ENCODE results near the gene ADCY9. TPM values are rescaled to one million over a fixed set of nuclear protein-coding genes. Genes with fewer than 3 reads are reported as not detected.
"Not testable (repeated sequence)": the region's sequence is repeated elsewhere in the genome, so short reads cannot be mapped to it uniquely, and the experiment has no call there.

Gene ADCY9
- total RNA-seq, 1 donor from 2014 or later, result 1.3 TPM

DNA sequence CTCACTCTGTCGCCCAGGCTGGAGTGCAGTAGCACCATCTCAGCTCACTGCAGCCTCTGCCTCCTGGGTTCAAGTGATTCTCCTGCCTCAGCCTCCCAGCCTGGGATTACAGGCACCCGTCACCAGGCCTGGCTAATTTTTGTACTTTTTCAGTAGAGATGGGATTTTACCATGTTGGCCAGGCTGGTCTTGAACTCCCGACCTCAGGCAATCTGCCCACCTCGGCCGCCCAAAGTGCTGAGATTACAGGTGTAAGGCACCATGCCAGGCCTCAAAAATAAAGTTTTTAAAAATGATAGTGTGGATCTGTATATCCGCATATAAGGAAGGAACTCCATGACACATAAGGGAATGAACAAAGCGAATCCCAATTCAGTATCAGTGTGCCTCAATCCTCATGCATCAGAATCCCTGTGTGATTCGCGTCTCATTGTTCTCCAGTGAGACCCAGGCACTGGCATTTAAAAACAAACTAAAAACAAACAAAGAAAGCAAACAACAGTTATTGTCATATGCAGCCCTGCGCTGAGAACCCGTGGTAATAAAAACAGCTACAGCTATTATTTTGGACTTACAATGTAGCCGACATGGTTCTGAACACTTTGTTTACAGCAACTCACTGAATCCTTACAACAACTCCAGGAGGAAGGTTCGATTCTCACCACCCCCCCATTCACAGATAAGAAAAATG, 181.6 kb downstream of the ADCY9 start:
- no peak overlapping the region for H3K27ac Mint-ChIP-seq
- intact Hi-C loops (cut with micrococcal nuclease), result no loop called here
- H3K36me3 Mint-ChIP-seq (ENCODE audit: low read depth), result no peaks in the 10 kb centered on the region
- TF ChIP-seq, protein P1, sequence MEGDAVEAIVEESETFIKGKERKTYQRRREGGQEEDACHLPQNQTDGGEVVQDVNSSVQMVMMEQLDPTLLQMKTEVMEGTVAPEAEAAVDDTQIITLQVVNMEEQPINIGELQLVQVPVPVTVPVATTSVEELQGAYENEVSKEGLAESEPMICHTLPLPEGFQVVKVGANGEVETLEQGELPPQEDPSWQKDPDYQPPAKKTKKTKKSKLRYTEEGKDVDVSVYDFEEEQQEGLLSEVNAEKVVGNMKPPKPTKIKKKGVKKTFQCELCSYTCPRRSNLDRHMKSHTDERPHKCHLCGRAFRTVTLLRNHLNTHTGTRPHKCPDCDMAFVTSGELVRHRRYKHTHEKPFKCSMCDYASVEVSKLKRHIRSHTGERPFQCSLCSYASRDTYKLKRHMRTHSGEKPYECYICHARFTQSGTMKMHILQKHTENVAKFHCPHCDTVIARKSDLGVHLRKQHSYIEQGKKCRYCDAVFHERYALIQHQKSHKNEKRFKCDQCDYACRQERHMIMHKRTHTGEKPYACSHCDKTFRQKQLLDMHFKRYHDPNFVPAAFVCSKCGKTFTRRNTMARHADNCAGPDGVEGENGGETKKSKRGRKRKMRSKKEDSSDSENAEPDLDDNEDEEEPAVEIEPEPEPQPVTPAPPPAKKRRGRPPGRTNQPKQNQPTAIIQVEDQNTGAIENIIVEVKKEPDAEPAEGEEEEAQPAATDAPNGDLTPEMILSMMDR (IDR thresholded peaks at IDR 0.05), result no peak
- no peak for DNase-seq
- CTCF ChIA-PET, result no interaction called here
- H3K4me1 Mint-ChIP-seq, result peaks cover 3% of the 10 kb centered on the region
- POLR2A ChIA-PET, result no interaction called here
- no peak for ATAC-seq (ENCODE audit: low read depth)
- H3K27me3 Mint-ChIP-seq, result peaks cover 4% of the 10 kb centered on the region
- H3K9me3 Mint-ChIP-seq, result no peaks in the 10 kb centered on the region
- no peak overlapping the region for H3K4me3 Mint-ChIP-seq

DNA sequence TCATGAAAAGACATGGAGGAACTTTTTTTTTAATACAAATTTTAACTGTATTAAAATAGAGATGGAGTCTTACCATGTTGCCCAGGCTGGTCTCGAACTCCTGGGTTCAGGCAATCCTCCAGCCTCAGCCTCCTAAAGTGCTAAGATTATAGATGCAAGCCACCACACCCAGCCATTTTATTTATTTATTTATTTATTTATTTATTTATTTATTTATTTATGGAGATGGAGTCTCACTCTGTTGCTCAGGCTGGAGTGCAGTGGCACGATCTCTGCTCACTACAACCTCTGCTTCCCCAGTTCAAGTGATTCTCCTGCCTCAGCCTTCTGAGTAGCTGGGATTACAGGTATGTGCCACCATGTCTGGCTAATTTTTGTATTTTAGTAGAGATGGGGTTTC, 189.1 kb downstream of the ADCY9 start:
- peaks cover 14% of the 10 kb centered on the region for H3K27me3 Mint-ChIP-seq
- intact Hi-C loops (cut with micrococcal nuclease); POLR2A ChIA-PET; H3K36me3 Mint-ChIP-seq (ENCODE audit: low read depth); ATAC-seq (ENCODE audit: low read depth); DNase-seq; H3K9me3 Mint-ChIP-seq; H3K4me3 Mint-ChIP-seq; H3K4me1 Mint-ChIP-seq; CTCF ChIA-PET; H3K27ac Mint-ChIP-seq: not testable (repeated sequence)

DNA sequence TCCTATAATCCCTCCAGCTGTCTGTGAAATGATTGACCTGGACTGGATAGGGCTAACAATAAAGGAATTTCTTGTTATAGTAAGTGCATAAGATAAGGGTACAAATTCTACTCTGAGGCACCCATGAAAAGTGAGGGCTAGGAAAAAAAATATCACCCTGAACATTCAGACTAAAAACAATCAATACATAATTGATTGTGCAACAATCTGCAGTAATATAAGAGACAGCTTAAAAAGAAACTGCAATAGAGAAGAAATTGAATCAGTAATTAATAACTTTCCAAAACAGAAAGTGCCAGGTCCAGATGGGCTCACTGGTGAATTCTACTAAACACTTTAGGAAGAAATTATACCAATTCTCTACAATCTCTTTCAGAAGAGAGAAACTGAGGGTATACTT, 191.5 kb downstream of the ADCY9 start:
- Mint-ChIP-seq H3K27ac (no peak overlapping the region), H3K4me1 (no peaks in the 10 kb centered on the region), H3K27me3 (peaks cover 21% of the 10 kb centered on the region), H3K9me3 (peaks cover under 1% of the 10 kb centered on the region), H3K4me3 (no peak overlapping the region), H3K36me3 (ENCODE audit: low read depth) (no peaks in the 10 kb centered on the region)
- TF ChIP-seq, protein P1 (IDR thresholded peaks at IDR 0.05), result no peak
- DNase-seq (no peak), ATAC-seq (ENCODE audit: low read depth) (no peak)
- intact Hi-C loops (cut with micrococcal nuclease), result no loop called here
- POLR2A ChIA-PET, result no interaction called here
- CTCF ChIA-PET, result no interaction called here

DNA sequence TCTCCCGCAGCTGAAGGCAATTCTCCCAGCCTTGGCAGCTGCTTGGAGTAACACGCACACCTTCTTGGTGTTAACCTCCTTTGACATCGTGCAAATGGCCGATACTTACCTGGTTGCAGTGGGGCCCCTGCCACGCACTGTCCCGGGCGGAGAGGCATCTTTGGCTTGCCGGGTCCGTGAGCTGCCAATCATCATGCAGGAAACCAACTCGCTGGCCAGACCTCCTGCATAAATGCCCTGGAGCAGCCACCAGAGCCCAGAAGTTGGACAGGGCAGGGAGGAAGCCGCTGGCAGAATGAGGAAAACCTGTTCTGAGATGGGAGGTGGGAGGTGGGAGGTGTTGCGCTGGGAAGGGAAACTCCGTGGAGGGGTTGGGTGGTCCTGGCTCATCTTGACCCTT, 194.0 kb downstream of the ADCY9 start:
- TF ChIP-seq, protein P1 (IDR thresholded peaks at IDR 0.05), result no peak
- Mint-ChIP-seq H3K27ac (no peak overlapping the region), H3K4me3 (no peak overlapping the region), H3K9me3 (peaks cover 10% of the 10 kb centered on the region), H3K36me3 (ENCODE audit: low read depth) (no peaks in the 10 kb centered on the region), H3K4me1 (no peaks in the 10 kb centered on the region), H3K27me3 (peaks cover 21% of the 10 kb centered on the region)
- POLR2A ChIA-PET, result no interaction called here
- CTCF ChIA-PET, result no interaction called here
- ATAC-seq (ENCODE audit: low read depth), result no peak
- intact Hi-C loops (cut with micrococcal nuclease), result no loop called here
- DNase-seq, result no peak

DNA sequence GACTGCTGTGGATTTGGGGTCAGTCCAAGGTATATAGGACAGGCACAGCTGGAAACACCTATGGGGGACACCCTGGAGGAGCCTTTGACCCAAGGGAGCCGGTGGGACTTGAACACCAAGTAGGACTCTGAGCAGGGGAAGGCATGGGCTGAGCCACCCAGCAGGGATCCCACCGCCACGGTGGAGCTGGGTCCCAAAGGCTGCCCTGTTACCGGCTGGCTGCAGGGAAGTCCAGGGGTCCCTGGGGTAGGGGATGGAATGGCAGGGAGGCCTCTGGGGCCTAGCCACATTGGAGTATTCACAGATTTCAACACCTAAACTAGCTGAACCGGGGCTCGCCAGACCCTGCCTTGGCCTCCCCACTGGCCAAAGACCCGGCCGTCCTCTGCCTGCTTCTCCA, 196.0 kb downstream of the ADCY9 start:
- Mint-ChIP-seq H3K4me1 (no peaks in the 10 kb centered on the region), H3K9me3 (peaks cover 10% of the 10 kb centered on the region), H3K27ac (no peak overlapping the region), H3K4me3 (no peak overlapping the region), H3K36me3 (ENCODE audit: low read depth) (no peaks in the 10 kb centered on the region), H3K27me3 (peaks cover 20% of the 10 kb centered on the region)
- ChIA-PET CTCF (no interaction called here), POLR2A (interaction anchor here (0.6 kb wide), 1 partner anchor 200 kb away, joined by 3 read pairs; no protein-coding TSS in a partner anchor)
- ATAC-seq (ENCODE audit: low read depth), result no peak
- DNase-seq, result no peak
- TF ChIP-seq, protein P1 (IDR thresholded peaks at IDR 0.05), result no peak
- intact Hi-C loops (cut with micrococcal nuclease), result no loop called here

- no peak overlapping the region for H3K4me3 Mint-ChIP-seq
- CTCF ChIA-PET, result no interaction called here
- intact Hi-C loops (cut with micrococcal nuclease), result no loop called here
- POLR2A ChIA-PET, result no interaction called here
- ATAC-seq (ENCODE audit: low read depth), result no peak
- no peaks in the 10 kb centered on the region for H3K4me1 Mint-ChIP-seq
- TF ChIP-seq, protein P1 (IDR thresholded peaks at IDR 0.05), result no peak
- H3K27me3 Mint-ChIP-seq, result peaks cover 21% of the 10 kb centered on the region
- H3K36me3 Mint-ChIP-seq (ENCODE audit: low read depth), result no peaks in the 10 kb centered on the region
- H3K9me3 Mint-ChIP-seq, result peaks cover 10% of the 10 kb centered on the region
- DNase-seq, result no peak
- no peak overlapping the region for H3K27ac Mint-ChIP-seq
Measured at GRCh38 chr16:3919413-3919812, 196.8 kb downstream of the ADCY9 start.

Measured in activated B cell treated with CpG ODN at 0.5 μM for 24 hours (primary cell).